ENCODE data around the gene ENO2. TPM values are rescaled to one million over a fixed set of nuclear protein-coding genes. Genes with fewer than 3 reads are reported as not detected.
"Not testable (repeated sequence)": the region's sequence is repeated elsewhere in the genome, so short reads cannot be mapped to it uniquely, and the experiment has no call there.

Gene ENO2
- total RNA-seq, 6 donors from 2014 or later = 33.4 to 44.0 (median 40.7) TPM

DNA sequence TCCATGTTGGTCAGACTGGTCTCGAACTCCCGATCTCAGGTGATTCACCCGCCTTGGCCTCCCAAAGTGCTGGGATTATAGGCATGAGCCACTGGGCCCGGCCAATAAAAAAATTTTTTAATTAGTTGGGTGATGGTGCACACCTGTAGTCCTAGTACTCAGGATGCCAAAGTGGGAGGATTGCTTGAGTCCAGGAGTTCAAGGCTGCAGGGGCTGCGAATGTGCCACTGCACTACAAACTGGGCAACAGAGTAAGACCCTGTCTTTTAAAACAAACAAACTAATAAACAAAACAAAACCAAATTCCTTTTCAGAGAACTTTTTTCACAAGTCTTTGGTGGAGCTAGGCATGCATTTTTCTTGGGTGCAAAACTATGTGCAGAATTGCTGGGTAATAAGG, 31.1 kb upstream of the ENO2 start:
- no peak overlapping the region for H3K4me3 ChIP-seq
- no peak overlapping the region for H3K27ac ChIP-seq
- DNase-seq (no peak), ATAC-seq (ENCODE audit: low FRiP score in 2 of 2) (no peak)
- peaks cover 0 to 16% (median 14%) of the 10 kb centered on the region in 4 donors for H3K36me3 ChIP-seq
- no peak for TF ChIP-seq POLR2AphosphoS5 (IDR thresholded peaks at IDR 0.05)
- TF ChIP-seq, protein P1, sequence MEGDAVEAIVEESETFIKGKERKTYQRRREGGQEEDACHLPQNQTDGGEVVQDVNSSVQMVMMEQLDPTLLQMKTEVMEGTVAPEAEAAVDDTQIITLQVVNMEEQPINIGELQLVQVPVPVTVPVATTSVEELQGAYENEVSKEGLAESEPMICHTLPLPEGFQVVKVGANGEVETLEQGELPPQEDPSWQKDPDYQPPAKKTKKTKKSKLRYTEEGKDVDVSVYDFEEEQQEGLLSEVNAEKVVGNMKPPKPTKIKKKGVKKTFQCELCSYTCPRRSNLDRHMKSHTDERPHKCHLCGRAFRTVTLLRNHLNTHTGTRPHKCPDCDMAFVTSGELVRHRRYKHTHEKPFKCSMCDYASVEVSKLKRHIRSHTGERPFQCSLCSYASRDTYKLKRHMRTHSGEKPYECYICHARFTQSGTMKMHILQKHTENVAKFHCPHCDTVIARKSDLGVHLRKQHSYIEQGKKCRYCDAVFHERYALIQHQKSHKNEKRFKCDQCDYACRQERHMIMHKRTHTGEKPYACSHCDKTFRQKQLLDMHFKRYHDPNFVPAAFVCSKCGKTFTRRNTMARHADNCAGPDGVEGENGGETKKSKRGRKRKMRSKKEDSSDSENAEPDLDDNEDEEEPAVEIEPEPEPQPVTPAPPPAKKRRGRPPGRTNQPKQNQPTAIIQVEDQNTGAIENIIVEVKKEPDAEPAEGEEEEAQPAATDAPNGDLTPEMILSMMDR (IDR thresholded peaks at IDR 0.05) = no peak
- no peak for TF ChIP-seq POLR2A (IDR thresholded peaks at IDR 0.05)
- TF ChIP-seq EP300 (IDR thresholded peaks at IDR 0.05) = no peak
- no peaks in the 10 kb centered on the region for H3K27me3 ChIP-seq
- H3K9me3 ChIP-seq = no peaks in the 10 kb centered on the region
- WGBS, 2 donors = 95% methylated on average over 5 of the region's 5 CpGs
- H3K4me1 ChIP-seq = peaks cover 0 to 26% (median 6%) of the 10 kb centered on the region in 4 donors

DNA sequence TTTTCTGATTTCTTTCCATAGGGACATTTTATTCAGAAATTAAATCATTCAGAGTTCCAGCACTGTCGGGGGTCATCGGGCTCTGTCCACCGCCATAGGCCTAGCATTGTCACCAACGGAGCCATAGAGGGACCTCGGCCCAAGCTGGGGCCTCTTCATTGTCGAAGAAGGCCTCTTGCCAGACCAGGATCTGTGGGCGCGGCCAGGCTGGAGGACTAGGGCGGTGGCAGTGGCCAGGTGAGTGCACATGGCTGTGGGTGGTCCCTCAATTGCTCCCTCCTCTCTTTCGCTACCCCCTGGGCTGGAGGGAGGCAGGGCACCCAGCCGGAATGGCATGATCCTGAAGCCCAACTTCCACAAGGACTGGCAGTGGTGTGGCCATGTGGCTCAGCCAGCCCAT, 30.7 kb upstream of the ENO2 start:
- Histone ChIP-seq H3K9me3 (no peaks in the 10 kb centered on the region), H3K36me3 (peaks cover 0 to 16% (median 14%) of the 10 kb centered on the region in 4 donors), H3K27me3 (no peaks in the 10 kb centered on the region), H3K4me3 (no peak overlapping the region), H3K27ac (peak overlapping the region in 1 of 4 donors; percentile 21), H3K4me1 (peaks cover 0 to 26% (median 7%) of the 10 kb centered on the region in 4 donors)
- ATAC-seq (ENCODE audit: low FRiP score in 2 of 2) = no peak
- DNase-seq = peak in 1 of 2 donors; percentile 44
- WGBS, 2 donors = 80 to 86% methylated on average over 6 to 11 of the region's 11 CpGs
- TF ChIP-seq, protein P1 (IDR thresholded peaks at IDR 0.05) = no peak
- TF ChIP-seq POLR2AphosphoS5 (IDR thresholded peaks at IDR 0.05) = no peak
- TF ChIP-seq POLR2A (IDR thresholded peaks at IDR 0.05) = no peak
- TF ChIP-seq EP300 (IDR thresholded peaks at IDR 0.05) = no peak

DNA sequence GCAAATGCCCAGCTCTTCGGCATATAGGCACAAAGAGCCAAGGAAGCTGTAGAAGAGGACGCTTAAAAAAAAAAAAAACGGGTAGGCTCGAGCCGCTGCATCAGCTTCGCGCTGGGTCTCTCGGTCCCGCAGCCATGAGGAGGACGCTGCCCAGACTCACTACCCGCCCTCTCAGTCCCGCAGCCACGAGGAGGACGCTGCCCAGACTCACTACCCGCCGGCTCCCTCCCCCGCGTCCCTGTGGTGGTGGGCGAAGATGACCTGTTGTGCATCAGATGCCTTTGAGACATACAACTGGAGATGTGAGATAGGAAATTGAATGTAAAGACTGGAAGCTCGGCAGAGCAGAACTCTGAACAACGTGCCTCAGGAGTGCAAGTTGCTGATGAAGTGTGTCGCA, 29.8 kb upstream of the ENO2 start:
- DNase-seq (peak in 1 of 2 donors; percentile 51), ATAC-seq (ENCODE audit: low FRiP score in 2 of 2) (no peak)
- Histone ChIP-seq H3K9me3 (no peaks in the 10 kb centered on the region), H3K36me3 (peaks cover 0 to 16% (median 14%) of the 10 kb centered on the region in 4 donors), H3K4me3 (no peak overlapping the region), H3K27ac (no peak overlapping the region), H3K27me3 (no peaks in the 10 kb centered on the region), H3K4me1 (peaks cover 0 to 24% (median 7%) of the 10 kb centered on the region in 4 donors)
- 86% methylated on average over 22 of the region's 22 CpGs for WGBS, 2 donors
- TF ChIP-seq POLR2A (IDR thresholded peaks at IDR 0.05) (no peak), POLR2AphosphoS5 (IDR thresholded peaks at IDR 0.05) (no peak), EP300 (IDR thresholded peaks at IDR 0.05) (no peak)
- TF ChIP-seq, protein P1 (IDR thresholded peaks at IDR 0.05) = no peak

GRCh38 chr12:6886206-6886999, 28.0 kb upstream of the ENO2 start:
- ATAC-seq (ENCODE audit: low FRiP score in 2 of 2); H3K4me3 ChIP-seq; H3K27me3 ChIP-seq; DNase-seq; H3K9me3 ChIP-seq: not testable (repeated sequence)
- Histone ChIP-seq H3K36me3 (peaks cover 0 to 16% (median 14%) of the 10 kb centered on the region in 4 donors), H3K27ac (peak overlapping the region; percentile 71 to 76 (median 74)), H3K4me1 (peaks cover 4 to 25% (median 13%) of the 10 kb centered on the region in 4 donors)
- WGBS, 2 donors = 34 to 59% methylated on average over 11 to 13 of the region's 15 CpGs
- TF ChIP-seq POLR2A (IDR thresholded peaks at IDR 0.05) = peak in 1 of 4 donors; percentile 35

DNA sequence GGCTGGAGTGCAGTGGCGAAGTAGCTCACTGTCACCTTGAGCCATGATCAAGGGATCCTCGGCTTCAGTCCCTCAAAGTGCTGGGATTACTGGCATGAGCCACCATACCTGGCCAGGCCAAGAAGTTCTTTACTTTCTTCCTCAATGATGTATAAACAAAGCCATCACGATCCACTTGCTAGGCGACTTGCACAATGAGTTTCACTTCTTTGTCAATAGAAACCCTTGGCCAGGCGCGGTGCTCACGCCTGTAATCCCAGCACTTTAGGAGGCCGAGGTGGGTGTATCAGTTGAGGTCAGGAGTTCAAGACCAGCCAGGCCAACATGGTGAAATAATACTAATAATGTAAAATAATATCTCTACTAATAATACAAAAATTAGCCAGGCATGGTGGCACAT, 26.9 kb upstream of the ENO2 start:
- ATAC-seq (ENCODE audit: low FRiP score in 2 of 2) = peak in 1 of 2 donors; percentile 12
- peak in 1 of 4 donors; percentile 50 for TF ChIP-seq EP300 (IDR thresholded peaks at IDR 0.05)
- peak in 1 of 4 donors; percentile 39 for TF ChIP-seq POLR2A (IDR thresholded peaks at IDR 0.05)
- no peak for TF ChIP-seq POLR2AphosphoS5 (IDR thresholded peaks at IDR 0.05)
- TF ChIP-seq, protein P1 (IDR thresholded peaks at IDR 0.05) = no peak

More for the DNA sequence above, 26.9 kb upstream of the ENO2 start:
- Histone ChIP-seq H3K27me3 (no peaks in the 10 kb centered on the region), H3K27ac (peak overlapping the region; percentile 71 to 76 (median 74)), H3K4me1 (peaks cover 8 to 30% (median 17%) of the 10 kb centered on the region in 4 donors), H3K4me3 (no peak overlapping the region), H3K9me3 (no peaks in the 10 kb centered on the region), H3K36me3 (peaks cover 0 to 16% (median 14%) of the 10 kb centered on the region in 4 donors)
- peak in 1 of 2 donors; percentile 84 for DNase-seq
- WGBS, 2 donors = 52 to 57% methylated on average over 8 of the region's 8 CpGs

Measured in upper lobe of left lung (tissue), 6 donors.